Measurements from ENCODE around the gene SMARCC2. TPM values are rescaled to one million over a fixed set of nuclear protein-coding genes. Genes with fewer than 3 reads are reported as not detected.

SMARCC2 gene
- total and polyA plus RNA-seq, 9 of the 15 experiments (the other 6 are each of a cell fraction or from before 2014, with no cell fraction given), result 11.9 to 86.0 (median 36.6) TPM

- TF ChIP-seq ZNF740 (CRISPR knock-in tag; IDR thresholded peaks at IDR 0.05) (no peak), ZNF740 (tag; IDR thresholded peaks at IDR 0.05) (no peak), ZNF384 (IDR thresholded peaks at IDR 0.05; ENCODE audit: low read depth, low read length) (no peak), HMG20B (CRISPR knock-in tag; IDR thresholded peaks at IDR 0.05) (no peak), CXXC5 (CRISPR knock-in tag; IDR thresholded peaks at IDR 0.05) (no peak), COPS2 (conservative IDR thresholded peaks at IDR 0.05) (no peak), ZNF398 (CRISPR knock-in tag; IDR thresholded peaks at IDR 0.05) (no peak), ZNF695 (CRISPR knock-in tag; IDR thresholded peaks at IDR 0.05) (no peak), MXI1 (IDR thresholded peaks at IDR 0.05; ENCODE audit: low read depth, low read length) (no peak), PBX2 (CRISPR knock-in tag; IDR thresholded peaks at IDR 0.05; ENCODE audit: low read depth) (no peak), PBX2 (tag; conservative IDR thresholded peaks at IDR 0.05; ENCODE audit: low read depth) (no peak), ZFPM2 (CRISPR knock-in tag; IDR thresholded peaks at IDR 0.05) (no peak), ZNF146 (CRISPR knock-in tag; IDR thresholded peaks at IDR 0.05; ENCODE audit: unreplicated experiment) (no peak), CEBPZ (IDR thresholded peaks at IDR 0.05; ENCODE audit: borderline replicate concordance, low read depth, low read length) (no peak), ZNF644 (tag; IDR thresholded peaks at IDR 0.05; ENCODE audit: low read depth) (no peak), SETDB1 (IDR thresholded peaks at IDR 0.05; ENCODE audit: low read length) (no peak), ZBTB5 (IDR thresholded peaks at IDR 0.05) (no peak), ZBTB8A (IDR thresholded peaks at IDR 0.05; ENCODE audit: partially characterized antibody) (no peak), IRF2 (CRISPR knock-in tag; IDR thresholded peaks at IDR 0.05) (no peak)
Observed at GRCh38 chr12:56126732-56127239, 62.5 kb downstream of the SMARCC2 start (continued).

All from K562 (cell line).